ENCODE data around the gene CPSF6.

DNA sequence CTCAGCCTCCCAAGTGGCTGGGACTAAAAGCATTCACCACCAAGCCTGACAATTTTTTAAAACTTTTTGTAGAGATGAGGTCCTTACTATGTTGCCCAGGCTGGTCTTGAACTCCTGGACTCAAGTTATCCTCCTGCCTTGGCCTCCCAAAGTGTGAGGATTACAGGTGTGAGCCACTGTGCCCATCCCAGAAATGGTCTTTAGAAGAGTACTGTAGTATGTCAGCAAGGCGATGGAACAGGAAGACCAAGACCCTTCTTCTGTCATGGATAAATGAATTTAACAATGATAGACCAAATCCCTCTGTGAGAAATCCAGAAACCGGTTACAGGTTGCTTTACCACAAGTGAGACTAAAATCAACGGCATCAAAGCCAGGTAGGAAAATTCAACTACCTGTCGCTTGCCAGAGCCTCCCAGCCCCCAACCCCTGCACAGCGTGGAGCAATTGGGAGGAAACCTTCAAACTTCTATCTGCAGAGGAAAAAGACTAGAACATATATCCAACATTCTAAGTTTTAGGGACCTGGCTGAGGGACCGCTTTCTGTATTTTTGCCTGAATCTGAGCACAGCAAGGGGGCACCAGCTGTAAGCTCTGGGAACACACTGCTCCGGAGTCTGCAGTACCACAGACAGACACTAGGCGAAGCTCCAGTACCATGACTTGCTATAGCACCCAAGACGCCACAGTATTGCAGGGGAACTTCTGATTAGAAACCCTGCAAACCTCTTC, 51.3 kb downstream of the CPSF6 start:
- no peak for TF ChIP-seq POLR2A (IDR thresholded peaks at IDR 0.05)
- TF ChIP-seq, protein P1, sequence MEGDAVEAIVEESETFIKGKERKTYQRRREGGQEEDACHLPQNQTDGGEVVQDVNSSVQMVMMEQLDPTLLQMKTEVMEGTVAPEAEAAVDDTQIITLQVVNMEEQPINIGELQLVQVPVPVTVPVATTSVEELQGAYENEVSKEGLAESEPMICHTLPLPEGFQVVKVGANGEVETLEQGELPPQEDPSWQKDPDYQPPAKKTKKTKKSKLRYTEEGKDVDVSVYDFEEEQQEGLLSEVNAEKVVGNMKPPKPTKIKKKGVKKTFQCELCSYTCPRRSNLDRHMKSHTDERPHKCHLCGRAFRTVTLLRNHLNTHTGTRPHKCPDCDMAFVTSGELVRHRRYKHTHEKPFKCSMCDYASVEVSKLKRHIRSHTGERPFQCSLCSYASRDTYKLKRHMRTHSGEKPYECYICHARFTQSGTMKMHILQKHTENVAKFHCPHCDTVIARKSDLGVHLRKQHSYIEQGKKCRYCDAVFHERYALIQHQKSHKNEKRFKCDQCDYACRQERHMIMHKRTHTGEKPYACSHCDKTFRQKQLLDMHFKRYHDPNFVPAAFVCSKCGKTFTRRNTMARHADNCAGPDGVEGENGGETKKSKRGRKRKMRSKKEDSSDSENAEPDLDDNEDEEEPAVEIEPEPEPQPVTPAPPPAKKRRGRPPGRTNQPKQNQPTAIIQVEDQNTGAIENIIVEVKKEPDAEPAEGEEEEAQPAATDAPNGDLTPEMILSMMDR (IDR thresholded peaks at IDR 0.05): peak; percentile 33 to 49 (median 40)

All from uterus (tissue), 2 donors.